NCI-H2081 (cell line): Measurements from ENCODE around the gene FCRL6.

Source experiments
- DNase-seq, 2 experiments: peaks; one replicate each; lab custom pipeline; 2025; lab: John Stamatoyannopoulos, UW

The FCRL6 gene

DNA sequence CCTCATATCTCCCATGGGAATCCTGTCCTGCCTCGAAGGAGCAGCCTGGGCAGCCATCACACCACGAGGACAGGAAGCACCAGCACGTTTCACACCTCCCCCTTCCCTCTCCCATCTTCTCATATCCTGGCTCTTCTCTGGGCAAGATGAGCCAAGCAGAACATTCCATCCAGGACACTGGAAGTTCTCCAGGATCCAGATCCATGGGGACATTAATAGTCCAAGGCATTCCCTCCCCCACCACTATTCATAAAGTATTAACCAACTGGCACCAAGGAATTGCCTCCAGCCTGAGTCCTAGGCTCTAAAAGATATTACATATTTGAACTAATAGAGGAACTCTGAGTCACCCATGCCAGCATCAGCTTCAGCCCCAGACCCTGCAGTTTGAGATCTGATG, 33.2 kb downstream of the FCRL6 start:
- DNase-seq, result no peak

GRCh38 chr1:159835862-159836525, 33.8 kb downstream of the FCRL6 start:
- DNase-seq, result no peak

DNA sequence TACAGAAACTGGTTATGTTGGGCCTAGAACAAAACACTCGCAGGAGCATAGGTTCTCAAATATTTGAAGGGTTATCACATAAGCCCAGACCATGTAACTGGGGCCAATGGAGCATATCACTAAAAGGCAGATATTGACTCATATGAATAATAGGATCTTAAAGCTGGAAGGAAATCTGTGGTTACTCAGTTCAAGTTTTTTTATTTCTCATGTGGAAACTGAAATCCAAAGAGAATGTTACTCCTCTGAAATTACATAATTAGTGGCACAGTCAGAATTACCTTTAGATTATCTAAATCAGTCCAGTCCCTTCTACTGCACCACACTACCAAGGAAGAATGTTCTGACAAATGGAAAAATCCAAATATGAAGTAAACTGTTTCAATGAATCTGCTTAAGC, 36.6 kb downstream of the FCRL6 start:
- no peak for DNase-seq

GRCh38 chr1:159839116-159839849, 37.1 kb downstream of the FCRL6 start:
- no peak for DNase-seq

- DNase-seq, result no peak
Measured at GRCh38 chr1:159841749-159842148, 39.6 kb downstream of the FCRL6 start.

GRCh38 chr1:159843459-159843858, 41.3 kb downstream of the FCRL6 start:
- DNase-seq, result no peak

- no peak for DNase-seq
Measured at GRCh38 chr1:159845751-159846629, 43.8 kb downstream of the FCRL6 start.

DNA sequence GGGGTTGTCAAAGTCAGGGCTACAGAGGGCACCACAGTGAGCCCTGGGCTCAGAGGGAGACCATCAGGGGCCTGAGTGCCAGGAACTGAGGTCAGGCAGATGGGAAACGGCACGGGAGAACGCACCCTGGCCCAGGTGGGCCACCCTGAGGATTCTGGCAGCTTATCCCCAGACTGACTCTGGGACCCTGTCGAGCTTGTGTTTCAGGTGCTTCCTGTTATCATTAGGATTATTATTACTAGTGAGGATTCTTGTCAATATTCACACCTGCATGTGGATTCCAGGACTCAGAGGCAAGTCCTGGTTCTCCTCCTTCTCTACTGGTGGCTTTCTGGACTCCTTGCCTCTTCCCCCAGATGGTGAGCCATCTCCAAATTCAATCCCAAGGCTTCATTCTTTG, 45.1 kb downstream of the FCRL6 start:
- DNase-seq, result no peak

DNA sequence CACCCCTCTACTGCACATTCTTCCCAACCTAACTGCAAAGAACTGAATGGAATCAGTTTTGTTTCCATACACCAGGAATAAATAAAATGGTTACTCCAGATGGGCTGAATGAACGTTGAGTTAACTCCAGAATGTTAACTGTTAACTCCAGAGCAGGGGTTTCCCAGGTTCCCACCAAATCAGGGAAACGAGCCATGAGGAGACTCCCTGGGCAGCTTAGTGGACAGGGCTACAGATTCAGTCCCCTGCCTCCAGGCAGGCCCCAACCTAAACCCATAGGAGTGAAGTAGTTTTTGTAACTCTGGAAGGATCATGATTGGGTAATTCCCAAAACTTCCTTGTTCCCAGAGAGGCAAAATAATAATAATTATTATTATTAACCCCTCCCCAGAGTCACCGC, 46.2 kb downstream of the FCRL6 start:
- no peak for DNase-seq

- no peak for DNase-seq
Measured at GRCh38 chr1:159849626-159850366, 47.6 kb downstream of the FCRL6 start.

GRCh38 chr1:159851407-159851806, 49.2 kb downstream of the FCRL6 start:
- no peak for DNase-seq

- DNase-seq, result no peak
Measured at GRCh38 chr1:159853417-159854115, 51.4 kb downstream of the FCRL6 start.

DNA sequence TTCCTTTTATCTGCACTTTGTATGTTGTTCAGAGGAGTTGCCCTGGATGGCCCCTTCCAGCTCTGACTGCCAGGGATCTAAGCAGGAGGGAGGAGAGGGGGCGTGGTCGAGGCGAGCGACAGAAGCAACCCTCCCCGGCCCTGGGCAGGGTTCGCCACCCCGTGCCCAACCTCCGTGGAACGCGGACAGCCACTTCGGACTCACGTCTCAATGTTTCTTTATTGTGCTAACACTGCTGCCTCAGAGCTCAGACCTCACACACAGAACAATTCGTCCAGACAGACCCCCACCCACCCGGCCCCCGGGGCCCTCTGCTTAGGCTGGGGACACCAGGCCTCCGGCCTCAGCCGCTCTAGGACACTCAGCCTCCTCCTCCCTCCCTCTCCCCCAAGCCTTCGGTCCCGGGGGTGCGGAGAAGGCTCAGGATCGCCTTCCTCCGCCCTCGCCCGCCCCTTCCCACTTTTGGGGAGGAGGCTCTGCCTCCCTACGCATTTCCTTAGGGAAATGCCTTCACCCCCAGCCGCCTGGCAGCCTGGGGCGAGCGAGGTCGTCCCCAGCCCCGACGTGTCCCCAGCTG, 52.0 kb downstream of the FCRL6 start:
- DNase-seq, result peak; percentile 10 to 17

DNA sequence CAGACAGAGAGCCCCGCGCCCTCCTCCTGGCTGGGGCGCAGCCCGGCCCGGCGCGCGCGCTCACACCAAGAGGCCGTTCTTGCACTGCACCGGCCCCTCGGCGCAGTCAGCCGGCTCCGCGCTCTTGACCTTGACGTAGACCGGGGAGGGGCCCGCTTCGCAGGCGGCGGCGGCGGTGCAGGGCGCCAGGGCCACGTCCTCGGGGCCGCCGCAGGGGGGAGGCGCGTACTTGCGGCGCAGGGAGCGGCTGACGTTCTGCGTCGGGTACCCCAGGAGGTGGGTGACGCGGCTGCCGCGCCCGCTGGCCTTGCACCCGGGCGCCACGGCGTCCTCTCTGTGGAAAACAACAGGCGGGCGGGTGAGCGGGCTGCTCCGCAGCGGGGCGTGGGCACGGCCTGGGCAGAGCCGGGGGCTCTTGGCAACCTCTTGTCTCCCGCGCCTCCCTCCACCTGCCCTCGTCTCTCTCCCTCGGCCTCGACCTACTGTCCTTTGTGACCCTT, 52.6 kb downstream of the FCRL6 start:
- DNase-seq, result peak; percentile 60 to 71

DNA sequence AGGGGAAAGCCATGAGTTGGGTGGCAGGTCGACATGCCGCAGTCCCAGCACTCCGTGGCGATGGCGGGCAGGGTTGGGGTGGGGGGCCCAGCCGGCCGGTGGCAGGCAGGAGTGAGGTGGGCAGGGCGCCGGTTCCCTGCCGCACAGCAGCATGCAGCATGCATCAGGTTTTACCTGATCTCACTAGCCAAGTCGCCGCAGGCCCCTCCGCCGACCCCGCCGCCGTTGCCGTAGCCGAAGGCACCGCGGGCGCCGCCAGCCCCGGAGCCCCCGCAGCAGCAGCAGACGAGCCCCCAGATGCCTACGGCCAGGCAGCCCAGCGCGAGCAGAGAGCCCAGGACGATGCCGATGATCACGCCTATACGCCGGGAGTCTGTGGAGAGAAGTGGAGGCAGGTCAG, 53.5 kb downstream of the FCRL6 start:
- DNase-seq, result no peak

DNA sequence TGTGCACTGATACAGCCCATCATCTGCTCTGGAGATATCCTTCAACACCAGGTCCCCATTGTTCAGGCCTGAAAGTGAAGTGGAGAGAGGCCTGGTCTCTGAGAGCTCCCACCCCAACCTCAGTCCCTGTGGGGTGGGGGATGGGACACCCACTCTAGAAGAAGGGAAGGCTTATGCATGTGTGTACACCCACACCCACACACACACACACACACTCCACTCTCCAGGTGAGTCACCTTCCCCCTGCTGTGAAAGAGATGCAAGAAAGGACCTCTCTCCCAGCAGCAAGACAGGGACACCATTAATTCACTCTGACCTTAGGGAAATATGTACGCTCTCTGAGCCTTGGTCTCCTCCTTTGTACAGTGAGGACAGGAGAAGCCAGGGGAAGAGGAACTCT, 54.4 kb downstream of the FCRL6 start:
- no peak for DNase-seq

DNA sequence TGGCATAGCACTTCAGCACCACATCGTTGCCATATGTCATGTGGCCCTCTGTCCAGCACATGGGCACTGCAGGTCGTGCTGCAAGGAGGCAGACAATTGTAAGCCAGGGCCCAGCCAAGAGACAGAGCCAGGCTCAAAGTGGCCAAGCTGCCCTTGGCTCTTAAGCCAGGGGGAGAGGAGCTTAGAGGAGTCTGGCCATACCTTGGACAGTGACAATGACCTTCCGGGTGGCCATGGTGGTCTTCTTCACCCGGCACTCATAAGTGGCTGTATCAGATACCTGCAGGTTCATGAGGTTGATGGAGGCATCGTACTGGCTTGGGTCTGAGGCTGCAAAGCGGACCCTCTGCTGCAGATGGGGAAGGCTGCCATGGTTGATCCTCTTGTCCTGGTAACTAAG, 55.7 kb downstream of the FCRL6 start:
- no peak for DNase-seq

DNA sequence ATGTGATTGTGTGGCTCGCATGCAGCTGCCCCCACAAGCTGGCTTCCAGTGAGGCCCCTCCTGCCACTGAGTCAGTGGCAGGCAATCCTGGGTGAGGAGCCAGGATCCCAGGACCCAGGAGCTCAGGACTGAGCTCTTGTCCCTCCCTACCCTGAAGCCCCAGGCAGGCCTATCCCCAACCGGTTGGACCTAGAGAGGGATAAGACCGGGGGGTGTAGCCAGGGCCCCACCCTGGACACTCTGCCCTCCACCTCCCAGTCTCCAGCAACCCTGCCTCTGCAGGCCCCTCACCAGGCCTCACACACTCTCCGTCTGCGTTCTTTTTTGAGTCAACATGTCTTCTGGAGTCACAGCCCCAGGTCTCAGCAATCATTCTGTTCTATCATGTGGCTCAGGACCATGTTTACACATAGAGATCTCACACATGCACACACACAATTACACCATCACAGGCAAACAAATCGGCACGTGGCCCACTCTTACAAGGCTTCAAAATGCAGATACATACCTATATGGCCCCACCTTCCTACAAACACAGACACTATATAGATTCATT, 57.7 kb downstream of the FCRL6 start:
- no peak for DNase-seq

GRCh38 chr1:159860456-159860855, 58.3 kb downstream of the FCRL6 start:
- no peak for DNase-seq

DNA sequence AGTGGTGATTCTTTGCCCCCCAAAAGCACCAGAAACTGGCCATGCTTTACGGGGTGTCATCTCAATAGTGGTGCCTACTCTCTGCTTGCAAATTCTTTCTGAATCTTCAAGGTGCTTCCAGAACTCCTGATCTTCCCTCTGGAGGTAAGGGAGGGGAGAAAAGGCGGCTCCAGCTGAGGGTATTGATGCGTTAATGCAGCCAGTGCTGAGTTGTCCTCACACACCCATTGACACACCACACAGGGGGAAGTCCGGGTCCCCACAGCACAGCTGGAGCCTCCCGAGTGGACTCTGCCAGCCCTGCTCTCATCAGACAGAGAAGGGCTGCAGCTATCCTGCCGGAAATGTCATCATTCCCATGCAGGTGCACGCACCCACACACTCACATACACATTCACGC, 59.1 kb downstream of the FCRL6 start:
- DNase-seq, result no peak

DNA sequence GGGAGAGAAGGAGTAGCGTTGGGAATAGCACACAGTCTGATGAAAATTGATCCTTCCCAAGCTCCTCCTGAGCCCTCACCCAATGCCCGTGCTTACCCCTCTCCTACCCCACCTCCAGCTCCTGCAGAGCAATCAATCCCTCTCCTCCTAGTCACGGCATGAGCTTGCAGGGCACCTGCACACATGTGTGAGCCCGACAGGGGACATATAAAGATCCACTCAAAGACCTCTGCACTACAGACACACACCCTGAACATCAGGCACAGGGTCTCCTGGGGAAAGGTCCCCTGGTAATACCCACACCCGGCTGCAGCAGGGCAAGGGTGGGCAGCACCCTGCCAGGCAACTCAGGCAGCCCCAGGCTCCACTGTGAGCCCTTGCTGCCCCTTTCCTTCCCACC, 59.9 kb downstream of the FCRL6 start:
- no peak for DNase-seq
